HG02571 (cell line): ENCODE measurements around the gene CUZD1.
"Not testable (repeated sequence)": the region's sequence is repeated elsewhere in the genome, so short reads cannot be mapped to it uniquely, and the experiment has no call there.

ENCODE experiments used
- ATAC-seq: cut with Tn5 transposase; IDR thresholded peaks from one replicate; pipeline ENCODE4 v1.9.1; 2021; ENCODE audit warnings: mild to moderate bottlenecking, moderate library complexity; ENCODE audit not compliant: unreplicated experiment

Gene CUZD1

GRCh38 chr10:122845783-122846332, at the start of gene CUZD1:
Gene CUZD1 (minus strand): TSS chr10:122845857. CDS start chr10:122845843, 14 bp downstream.
- no peak for ATAC-seq

DNA sequence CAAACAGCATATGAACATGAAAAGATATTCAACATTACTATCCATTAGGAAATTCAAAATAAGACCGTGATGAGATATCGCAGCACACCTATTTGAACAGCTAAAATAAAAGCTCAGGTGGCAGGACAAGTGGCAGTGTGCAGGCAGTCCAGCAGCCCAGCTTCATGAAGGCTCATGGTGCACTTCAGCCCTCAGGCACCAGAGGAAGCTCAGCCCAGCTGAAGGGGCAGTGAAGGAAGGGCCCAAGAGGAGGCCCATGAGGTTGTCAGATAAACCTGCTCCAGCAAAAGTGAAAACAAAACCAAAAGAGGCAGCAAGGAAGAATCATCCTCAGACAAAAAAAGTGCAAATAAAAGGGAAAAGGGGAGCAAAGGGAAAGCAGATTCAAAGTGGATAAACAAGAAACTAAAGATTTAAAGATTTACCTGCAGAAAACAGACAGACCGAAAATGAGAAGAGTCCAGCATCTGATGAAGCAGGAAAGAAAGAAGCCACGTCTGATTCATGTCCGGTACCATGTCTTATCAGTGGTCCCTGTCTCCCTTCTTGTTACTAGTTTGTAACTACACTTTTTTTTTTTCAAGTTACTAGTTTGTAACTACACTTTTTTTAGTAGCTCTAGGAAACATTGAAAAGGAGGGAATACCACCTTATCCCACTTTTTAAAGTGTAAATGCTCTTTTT, 48.7 kb upstream of the CUZD1 start:
- ATAC-seq: no peak

- no peak for ATAC-seq
These were observed 38.5 kb upstream of the CUZD1 start for GRCh38 chr10:122884166-122884565.

DNA sequence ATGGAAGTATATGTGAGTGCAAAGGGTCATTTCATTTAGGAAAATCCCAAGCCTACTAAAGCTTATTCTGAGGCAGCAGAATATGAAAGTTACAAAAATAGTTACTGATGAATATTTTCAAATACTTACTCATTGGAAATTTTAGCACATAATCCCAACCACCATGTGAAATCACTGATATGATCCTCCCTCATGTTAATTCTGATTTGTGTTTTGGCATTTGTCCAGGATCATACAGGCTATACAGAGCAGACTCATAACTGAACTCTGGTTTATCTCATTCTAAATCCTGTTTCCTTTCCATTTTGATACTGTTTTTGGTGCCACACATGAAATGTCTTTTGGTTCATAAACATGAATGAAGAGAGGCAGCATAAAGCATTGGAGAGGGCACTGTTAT, 37.1 kb upstream of the CUZD1 start:
- no peak for ATAC-seq

DNA sequence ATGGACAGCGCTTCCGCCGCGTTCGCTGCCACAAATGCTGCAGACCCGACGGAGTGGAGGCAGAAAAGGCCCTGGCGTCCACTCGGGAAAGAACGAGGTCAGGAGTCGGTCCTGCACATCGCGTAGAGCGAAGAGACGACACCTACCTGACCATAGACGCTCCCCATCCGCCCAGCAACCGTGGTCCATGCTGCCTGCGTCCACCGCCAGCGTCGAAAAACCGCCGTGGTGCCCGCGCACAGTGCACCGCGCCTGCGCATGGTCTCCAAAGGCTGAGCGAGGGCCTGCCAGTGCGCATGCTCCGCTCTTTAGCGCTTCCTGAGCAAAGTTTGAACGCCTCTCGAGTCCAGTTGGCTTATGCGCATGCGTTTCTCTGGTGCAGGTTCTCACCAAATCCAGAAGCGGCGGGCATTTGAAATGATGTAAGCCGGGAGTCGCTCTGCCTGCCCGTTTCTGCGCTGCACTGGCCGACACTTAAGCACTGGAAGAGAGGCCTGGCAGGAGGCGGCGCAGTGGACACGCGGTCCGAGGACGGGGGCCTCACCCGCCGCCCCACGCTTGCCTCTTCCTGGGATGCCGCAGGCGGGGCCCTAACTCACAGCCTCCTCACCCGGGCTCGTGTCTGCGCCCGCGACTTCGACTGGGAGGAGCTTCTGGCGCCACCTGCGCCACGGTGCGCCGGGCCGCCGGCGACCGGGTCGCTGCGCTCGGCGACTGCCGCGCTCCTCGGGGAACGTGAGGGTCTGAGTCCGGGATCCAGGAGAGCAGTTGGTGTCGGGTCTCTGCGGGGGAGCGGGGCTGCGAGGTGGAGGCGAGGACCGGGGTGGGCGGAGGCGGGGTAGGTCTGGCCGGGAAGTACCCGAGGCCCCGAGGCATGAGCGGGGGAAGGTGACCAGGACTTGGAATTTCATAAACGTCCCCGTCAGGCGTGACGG, 33.9 kb upstream of the CUZD1 start, which contains the start of gene FAM24B:
TSS of gene FAM24B (minus strand) at position 243 of the 935 bp plus-strand sequence. CDS start 29,066 bp downstream, outside the sequence.
- peak; percentile 75 for ATAC-seq

GRCh38 chr10:122878799-122879338, 33.2 kb upstream of the CUZD1 start:
- ATAC-seq: peak; percentile 2

- ATAC-seq: no peak
These were observed 31.6 kb upstream of the CUZD1 start for GRCh38 chr10:122877264-122877663.

GRCh38 chr10:122876467-122876855, 30.8 kb upstream of the CUZD1 start:
- ATAC-seq: no peak

GRCh38 chr10:122875843-122876466, 30.3 kb upstream of the CUZD1 start:
- no peak for ATAC-seq

DNA sequence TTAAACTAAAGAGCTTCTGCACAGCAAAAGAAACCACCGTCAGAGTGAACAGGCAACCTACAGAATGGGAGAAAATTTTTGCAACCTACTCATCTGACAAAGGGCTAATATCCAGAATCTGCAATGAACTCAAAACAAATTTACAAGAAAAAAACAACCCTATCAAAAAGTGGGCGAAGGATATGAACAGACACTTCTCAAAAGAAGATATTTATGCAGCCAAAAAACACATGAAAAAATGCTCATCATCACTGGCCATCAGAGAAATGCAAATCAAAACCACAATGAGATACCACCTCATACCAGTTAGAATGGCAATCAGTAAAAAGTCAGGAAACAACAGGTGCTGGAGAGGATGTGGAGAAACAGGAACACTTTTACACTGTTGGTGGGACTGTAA, 26.3 kb upstream of the CUZD1 start:
- not testable (repeated sequence) for ATAC-seq

DNA sequence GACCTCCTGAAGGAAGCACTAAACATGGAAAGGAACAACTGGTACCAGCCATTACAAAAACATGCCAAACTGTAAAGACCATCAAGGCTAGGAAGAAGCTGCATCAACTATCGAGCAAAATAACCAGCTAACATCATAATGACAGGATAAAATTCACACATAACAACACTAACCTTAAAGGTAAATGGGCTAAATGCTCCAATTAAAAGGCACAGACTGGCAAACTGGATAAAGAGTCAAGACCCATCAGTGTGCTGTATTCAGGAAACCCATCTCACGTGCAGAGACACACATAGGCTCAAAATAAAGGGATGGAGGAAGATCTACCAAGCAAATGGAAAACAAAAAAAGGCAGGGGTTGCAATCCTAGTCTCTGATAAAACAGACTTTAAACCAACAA, 23.1 kb upstream of the CUZD1 start:
- ATAC-seq: not testable (repeated sequence)

DNA sequence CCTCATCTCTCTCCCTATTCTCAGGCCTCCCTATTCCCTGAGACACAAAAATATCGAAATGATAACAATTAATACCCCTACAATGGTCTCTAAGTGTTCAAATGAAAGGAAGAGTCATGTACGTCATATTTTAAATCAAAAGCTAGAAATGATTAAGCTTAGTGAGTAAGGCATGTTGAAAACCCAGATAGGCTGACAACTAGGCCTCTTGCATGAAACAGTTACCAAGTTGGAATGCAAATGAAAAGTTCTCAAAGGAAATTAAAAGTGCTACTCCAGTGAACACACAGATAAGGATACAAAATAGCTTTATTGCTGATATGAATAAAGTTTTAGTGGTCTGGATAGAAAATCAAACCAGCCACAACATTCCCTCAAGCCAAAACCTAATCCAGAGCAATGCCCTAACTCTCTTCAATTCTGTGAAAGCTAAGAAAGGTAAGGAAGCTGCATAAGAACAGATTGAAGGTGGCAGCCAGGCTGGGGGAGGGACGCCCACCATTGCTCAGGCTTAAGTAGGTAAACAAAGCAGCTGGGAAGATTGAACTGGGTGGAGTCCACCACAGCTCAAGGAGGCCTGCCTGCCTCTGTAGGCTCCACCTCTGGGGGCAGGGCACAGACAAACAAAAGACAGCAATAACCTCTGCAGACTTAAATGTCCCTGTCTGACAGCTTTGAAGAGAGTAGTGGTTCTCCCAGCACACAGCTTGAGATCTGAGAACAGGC, 21.3 kb upstream of the CUZD1 start:
- ATAC-seq: not testable (repeated sequence)

DNA sequence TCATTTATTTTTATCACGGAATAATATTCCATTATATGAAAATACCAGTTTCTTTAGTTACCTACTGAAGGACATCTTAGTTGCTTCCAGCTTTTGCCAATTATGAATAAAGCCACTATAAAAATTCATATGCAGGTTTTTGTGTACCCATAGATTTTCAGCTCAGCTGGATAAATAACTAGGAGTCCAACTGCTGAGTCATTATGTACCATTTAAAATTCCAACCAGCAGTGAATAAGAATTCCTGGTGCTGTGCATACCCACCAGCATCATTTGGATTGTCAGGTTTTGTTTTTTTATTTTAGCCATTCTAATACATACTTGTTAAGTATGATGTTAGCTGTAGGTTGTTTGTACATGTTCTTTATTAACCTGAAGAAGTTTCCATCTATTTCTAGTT, 19.2 kb upstream of the CUZD1 start:
- no peak for ATAC-seq

DNA sequence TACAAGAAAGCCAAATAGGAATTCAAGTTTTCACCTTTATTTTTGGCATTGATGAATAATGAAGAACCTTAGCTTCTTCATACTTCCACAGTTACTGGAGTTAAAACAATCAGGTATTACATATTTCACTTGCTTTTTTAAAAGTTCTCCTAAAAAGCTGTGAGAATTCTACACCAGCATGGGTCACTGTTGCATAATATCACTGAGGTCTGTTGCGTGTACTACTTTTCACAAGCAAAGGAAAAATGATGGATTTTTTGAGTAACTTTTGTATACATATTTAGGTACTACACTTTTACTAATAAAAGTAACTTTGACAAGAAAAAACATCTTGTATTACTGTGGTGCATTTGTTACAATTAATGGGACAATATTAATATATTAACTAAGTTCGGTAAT, 18.5 kb upstream of the CUZD1 start:
- no peak for ATAC-seq

DNA sequence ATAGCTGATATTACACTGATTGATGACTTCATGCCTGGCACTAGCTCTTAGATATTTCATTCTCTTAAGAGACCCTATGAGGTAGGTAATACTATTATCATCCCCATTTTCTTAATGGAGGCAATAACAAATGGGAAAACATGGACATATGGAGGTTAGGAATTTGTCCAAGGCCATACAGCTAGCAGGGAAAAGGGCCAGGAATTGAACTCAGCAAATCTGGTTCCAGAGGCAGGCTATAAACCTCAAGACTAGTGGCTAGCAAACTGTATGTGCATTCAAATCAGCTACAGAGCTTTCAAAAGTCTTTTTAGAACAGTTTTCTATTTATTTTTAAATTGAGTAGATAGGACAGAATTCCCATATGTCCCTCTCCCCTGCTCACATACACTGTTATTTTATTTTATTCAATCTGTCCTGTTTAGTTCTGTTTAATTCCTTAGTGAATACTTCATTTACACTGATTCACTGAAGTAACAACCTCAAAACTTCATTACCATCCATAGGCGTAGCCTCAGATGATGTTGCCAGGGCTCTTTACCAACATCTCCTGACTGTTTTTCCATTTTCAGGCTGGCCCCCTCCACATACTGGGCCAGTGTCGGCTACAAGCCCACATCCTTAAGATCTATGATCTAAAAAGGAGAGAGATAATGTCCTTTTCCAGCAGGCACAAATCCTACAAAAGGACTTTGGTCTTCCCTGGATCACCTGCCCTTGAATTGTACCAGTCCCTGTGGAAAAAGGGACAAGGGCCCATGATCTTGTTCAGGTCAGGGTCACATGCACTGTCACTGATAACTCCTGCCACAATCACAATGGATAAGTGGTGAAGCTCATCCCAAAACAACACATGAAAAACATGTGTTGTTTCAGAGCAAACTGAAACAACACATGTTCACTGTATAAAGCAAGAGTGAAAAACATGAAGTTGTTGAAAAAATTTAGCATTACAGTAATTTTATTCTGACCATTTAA, 17.8 kb upstream of the CUZD1 start:
- ATAC-seq: no peak

- ATAC-seq: no peak
These were observed 16.1 kb upstream of the CUZD1 start for GRCh38 chr10:122861711-122862161.

DNA sequence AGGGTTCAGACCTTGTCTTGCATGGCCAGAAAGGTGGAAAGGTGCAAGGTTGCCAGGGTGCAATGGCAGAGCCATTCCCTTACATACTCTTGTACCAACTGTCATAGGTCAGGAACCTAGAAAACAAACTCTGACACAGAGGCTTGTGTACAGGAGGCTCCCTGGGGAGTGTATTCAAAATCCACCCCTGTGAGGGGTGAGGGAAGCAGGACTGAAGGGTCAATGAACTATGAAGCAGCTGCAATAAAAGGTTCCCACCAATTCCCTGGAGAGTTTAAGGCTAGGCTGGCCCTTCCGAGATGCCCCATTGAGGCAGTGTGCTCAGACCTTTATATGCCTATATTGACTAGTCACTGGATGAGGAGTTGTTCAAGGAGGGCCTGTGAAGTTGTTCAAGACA, 13.9 kb upstream of the CUZD1 start:
- no peak for ATAC-seq

- ATAC-seq: not testable (repeated sequence)
These were observed 12.4 kb upstream of the CUZD1 start for GRCh38 chr10:122858042-122858441.

DNA sequence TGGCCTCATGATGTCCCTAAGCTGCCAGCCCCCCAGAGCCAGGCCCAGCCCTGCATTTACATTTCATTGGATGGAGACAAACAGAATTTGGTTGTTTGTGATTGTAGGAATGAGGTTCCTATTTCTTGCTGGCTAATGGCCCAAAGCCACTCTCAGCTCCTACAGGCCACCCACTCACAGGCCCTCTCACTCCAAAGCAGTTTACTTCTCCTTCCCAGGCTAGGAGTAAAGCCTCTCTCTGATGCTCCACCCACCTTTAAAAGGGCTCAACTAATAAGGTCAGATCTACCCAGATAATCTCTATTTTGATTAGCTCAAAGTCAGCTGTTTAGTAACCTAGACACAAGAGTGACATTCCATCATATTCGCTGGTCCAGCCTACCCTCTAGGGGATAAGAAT, 11.2 kb upstream of the CUZD1 start:
- ATAC-seq: no peak
